B cell (primary cell): ENCODE results near the gene PKP1. TPM values are rescaled to one million over a fixed set of nuclear protein-coding genes. Genes with fewer than 3 reads are reported as not detected.

Experiments
- ATAC-seq: fragments of 200-7000 bp; cut with Tn5 transposase; one replicate; pipeline ENCODE4 v1.10.0; 2021; ENCODE audit warnings: low read depth, mild to moderate bottlenecking, moderate number of reproducible peaks, moderate library complexity
- CTCF ChIA-PET: fragments of 350-600 bp; sonication (Branson Sonifier 250); formaldehyde crosslinking; loops from one replicate; lab custom pipeline; 2021; ENCODE audit warnings: antibody characterized with exemption, inconsistent platforms; lab: Charles Lee
- POLR2A ChIA-PET: fragments of 350-600 bp; sonication (Branson Sonifier 250); formaldehyde crosslinking; loops from one replicate; lab custom pipeline; 2021; ENCODE audit warnings: antibody characterized with exemption; lab: Charles Lee
- DNase-seq: peaks from one replicate; pipeline ENCODE4 v3.0.0; 2013
- H2AFZ ChIP-seq: 2 replicates; pipeline ENCODE4 v1.6.1; 2012; ENCODE audit warnings: mild to moderate bottlenecking, low read depth, low read length; ENCODE audit not compliant: insufficient read depth, poor library complexity, severe bottlenecking
- H3K27ac ChIP-seq, 2 donors: 1 replicate in 1 of 2; 2 replicates in 1 of 2; pipeline ENCODE4 v1.5.1; 2012 to 2013; ENCODE audit warnings: low read length in 2 of 2, mild to moderate bottlenecking in 2 of 2, moderate library complexity in 1 of 2
- H3K27me3 ChIP-seq, 4 experiments: fragments of 200-600 bp in 1 of 4; sonication (generic) in 1 of 4; replicated peaks in 1 of 4; 1 replicate in 2 of 4; 2 replicates in 2 of 4; pipeline versions ENCODE4 v1.6.1 to v1.7.0; 2013 to 2016; ENCODE audit warnings: low read length in 3 of 4, mild to moderate bottlenecking in 2 of 4, mixed read lengths in 1 of 4, moderate library complexity in 1 of 4; ENCODE audit not compliant: insufficient read depth in 4 of 4, control insufficient read depth in 3 of 4; ENCODE audit errors: control extremely low read depth in 1 of 4
- H3K36me3 ChIP-seq, 2 experiments: replicated peaks in 1 of 2; 1 replicate in 1 of 2; 2 replicates in 1 of 2; pipeline versions ENCODE4 v1.6.1 to v1.7.1; 2013; ENCODE audit warnings: low read length in 1 of 2; ENCODE audit not compliant: insufficient read depth in 2 of 2, control insufficient read depth in 1 of 2; ENCODE audit errors: control extremely low read depth in 1 of 2, extremely low read depth in 1 of 2
- H3K4me1 ChIP-seq, 2 donors: fragments of 200-600 bp in 1 of 2; sonication (generic) in 1 of 2; 1 replicate in 1 of 2; 2 replicates in 1 of 2; pipeline versions ENCODE4 v1.5.1 to v1.6.1; 2013 to 2017; ENCODE audit warnings: low read length in 2 of 2; ENCODE audit not compliant: control insufficient read depth in 2 of 2, insufficient read depth in 2 of 2
- H3K4me2 ChIP-seq: replicated peaks from 2 replicates; pipeline ENCODE3; 2012; ENCODE audit warnings: mild to moderate bottlenecking, low read depth, low read length; ENCODE audit not compliant: poor library complexity, severe bottlenecking
- H3K4me3 ChIP-seq, 5 experiments: fragments of 200-600 bp in 1 of 5; sonication (generic) in 1 of 5; 1 replicate in 3 of 5; 2 replicates in 2 of 5; pipeline versions ENCODE4 v1.5.1 to v1.7.0; 2011 to 2016; ENCODE audit warnings: low read length in 4 of 5, mild to moderate bottlenecking in 4 of 5, low read depth in 2 of 5, control low read depth in 1 of 5, moderate library complexity in 1 of 5; ENCODE audit not compliant: insufficient read depth in 1 of 5; ENCODE audit errors: control extremely low read depth in 1 of 5, extremely low read depth in 1 of 5
- H3K79me2 ChIP-seq: fragments of 200-600 bp; sonication (generic); one replicate; pipeline ENCODE4 v1.6.0; 2016; ENCODE audit warnings: low read length; ENCODE audit not compliant: control insufficient read depth, insufficient read depth
- H3K9ac ChIP-seq: fragments of 200-600 bp; sonication (generic); 2 replicates; pipeline ENCODE4 v1.6.1; 2017; ENCODE audit warnings: mild to moderate bottlenecking, low read length, moderate library complexity
- H3K9me3 ChIP-seq, 3 donors: one replicate each; pipeline versions ENCODE4 v1.6.1 to v1.7.1; 2013; ENCODE audit warnings: low read length in 2 of 3; ENCODE audit not compliant: control insufficient read depth in 2 of 3, insufficient read depth in 1 of 3; ENCODE audit errors: control extremely low read depth in 1 of 3
- H4K20me1 ChIP-seq: 2 replicates; pipeline ENCODE4 v1.6.0; 2012; ENCODE audit warnings: mild to moderate bottlenecking, low read length; ENCODE audit not compliant: insufficient read depth, control insufficient read depth, poor library complexity, severe bottlenecking
- H3K27ac Mint-ChIP-seq: one replicate; pipeline ENCODE4 v1.8.0; 2021; ENCODE audit warnings: mixed read lengths
- H3K27me3 Mint-ChIP-seq: one replicate; pipeline ENCODE4 v1.8.0; 2021; ENCODE audit warnings: mixed read lengths
- H3K4me1 Mint-ChIP-seq: one replicate; pipeline ENCODE4 v1.8.0; 2021; ENCODE audit warnings: mixed read lengths
- H3K4me3 Mint-ChIP-seq: one replicate; pipeline ENCODE4 v1.8.0; 2021; ENCODE audit warnings: mixed read lengths
- H3K9me3 Mint-ChIP-seq: one replicate; pipeline ENCODE4 v1.8.0; 2022; ENCODE audit warnings: mixed read lengths; ENCODE audit not compliant: insufficient read depth
- CTCF ChIP-seq: fragments of 200-600 bp; IDR thresholded peaks from one replicate; pipeline ENCODE4 v1.8.0; 2022; ENCODE audit warnings: antibody characterized with exemption, mild to moderate bottlenecking
- EZH2 ChIP-seq: IDR thresholded peaks from 2 replicates; pipeline ENCODE4 v1.6.1; 2012; ENCODE audit warnings: borderline replicate concordance, low read depth, mild to moderate bottlenecking, moderate library complexity, low read length; ENCODE audit not compliant: insufficient read depth, poor library complexity, severe bottlenecking
- WGBS: methylation state at CpG from one replicate; pipeline ENCODE4 v1.1.5; 2013; ENCODE audit warnings: missing lambda C conversion rate; ENCODE audit not compliant: insufficient coverage; 5-methylcytosine and 5-hydroxymethylcytosine counted together
- intact Hi-C: fragments of 100-400 bp; cut with micrococcal nuclease; formaldehyde crosslinking; loops from one replicate; pipeline ENCODE4 v1.10.0; 2022
- polyA plus RNA-seq: library from polyadenylated mRNA; depleted of rRNA; stranded (reverse); fragments of >200 nt; gene quantifications from 2 replicates; pipeline ENCODE4 v1.2.3, GENCODE V29; 2012
- total RNA-seq, 2 donors: library from RNA; stranded (reverse); fragments of 120-200 nt in 1 of 2; gene quantifications; 1 replicate in 1 of 2; 2 replicates in 1 of 2; pipeline versions ENCODE4 v1.2.3 to v1.2.4, GENCODE V29; 2013 to 2022

Gene PKP1
- total and polyA plus RNA-seq, 2 donors (not counting 1 experiment from before 2014, with no cell fraction given), result not detected

- peaks cover 0 to 18% (median 3%) of the 10 kb centered on the region in 4 experiments for H3K27me3 ChIP-seq
- Mint-ChIP-seq H3K4me3 (no peak overlapping the region), H3K27ac (no peak overlapping the region), H3K9me3 (no peaks in the 10 kb centered on the region), H3K27me3 (peaks cover 30% of the 10 kb centered on the region), H3K4me1 (no peaks in the 10 kb centered on the region)
- no peaks in the 10 kb centered on the region for H4K20me1 ChIP-seq
- H3K27ac ChIP-seq, result no peak overlapping the region
- ChIA-PET CTCF (no interaction called here), POLR2A (no interaction called here)
- no peak overlapping the region for H2AFZ ChIP-seq
- no peaks in the 10 kb centered on the region for H3K9me3 ChIP-seq
- H3K4me2 ChIP-seq, result no peak overlapping the region
- DNase-seq, result no peak
- no peak overlapping the region for H3K9ac ChIP-seq
- H3K79me2 ChIP-seq, result no peaks in the 10 kb centered on the region
- H3K4me3 ChIP-seq, result no peak overlapping the region
- H3K4me1 ChIP-seq, result no peaks in the 10 kb centered on the region
- no peak for ATAC-seq
- TF ChIP-seq CTCF (no peak), EZH2 (no peak)
- no peaks in the 10 kb centered on the region for H3K36me3 ChIP-seq
- intact Hi-C loops, result no loop called here
- WGBS, result 80% methylated on average over 3 of the region's 8 CpGs
Observed at GRCh38 chr1:201311356-201312011, 28.2 kb downstream of the PKP1 start.

- WGBS, result 100% methylated on average over 4 of the region's 7 CpGs
- no peak for DNase-seq
- no peaks in the 10 kb centered on the region for H3K9me3 Mint-ChIP-seq
- H3K9me3 ChIP-seq, result no peaks in the 10 kb centered on the region
- H3K4me1 Mint-ChIP-seq, result no peaks in the 10 kb centered on the region
- no peaks in the 10 kb centered on the region for H4K20me1 ChIP-seq
- H3K4me3 Mint-ChIP-seq, result no peak overlapping the region
- no peak overlapping the region for H3K4me3 ChIP-seq
- intact Hi-C loops, result no loop called here
- no peaks in the 10 kb centered on the region for H3K36me3 ChIP-seq
- no peaks in the 10 kb centered on the region for H3K4me1 ChIP-seq
- H3K27me3 Mint-ChIP-seq, result peaks cover 33% of the 10 kb centered on the region
- TF ChIP-seq CTCF, result no peak
- TF ChIP-seq EZH2, result no peak
- H2AFZ ChIP-seq, result no peak overlapping the region
- no peak overlapping the region for H3K27ac ChIP-seq
- H3K27ac Mint-ChIP-seq, result no peak overlapping the region
- ChIA-PET POLR2A (no interaction called here), CTCF (no interaction called here)
- H3K4me2 ChIP-seq, result no peak overlapping the region
- no peak for ATAC-seq
- peaks cover 0 to 18% (median 3%) of the 10 kb centered on the region in 4 experiments for H3K27me3 ChIP-seq
- no peak overlapping the region for H3K9ac ChIP-seq
- no peaks in the 10 kb centered on the region for H3K79me2 ChIP-seq
Observed at GRCh38 chr1:201312298-201312697, 29.0 kb downstream of the PKP1 start.
